Panc1 (cell line): ENCODE data around the gene ZBTB20. TPM values are rescaled to one million over a fixed set of nuclear protein-coding genes. Genes with fewer than 3 reads are reported as not detected.

Source experiments
- ATAC-seq: fragments of 200-7000 bp; cut with Tn5 transposase; 2 replicates; pipeline ENCODE4 v1.9.1; 2020; ENCODE audit warnings: mild to moderate bottlenecking, moderate library complexity
- BruUV-seq: library from RNA; stranded (reverse); fragments of 400-500 nt; replicated peaks from 2 replicates; lab custom pipeline; 2021; lab: Mats Ljungman, UMichigan
- CTCF ChIA-PET: fragments of 300-600 bp; sonication (Branson Sonifier 250); formaldehyde crosslinking; loops from one replicate; lab custom pipeline; 2022; ENCODE audit warnings: antibody characterized with exemption; lab: Charles Lee
- POLR2A ChIA-PET: fragments of 300-600 bp; sonication (Branson Sonifier 250); formaldehyde crosslinking; loops from one replicate; lab custom pipeline; 2022; ENCODE audit warnings: antibody characterized with exemption; lab: Charles Lee
- DNase-seq: peaks from one replicate; pipeline ENCODE4 v3.0.0-alpha.2; 2010; ENCODE audit warnings: low read depth, low spot score
- H3K27ac ChIP-seq: 2 replicates; pipeline ENCODE4 v1.5.1; 2011; ENCODE audit warnings: mild to moderate bottlenecking, low read length, inconsistent platforms
- H3K27me3 ChIP-seq: fragments of 200-500 bp; sonication (Bioruptor generic); 2 replicates; pipeline ENCODE4 v1.6.0; 2014; ENCODE audit warnings: low read length, inconsistent platforms; ENCODE audit not compliant: control insufficient read depth, insufficient read depth
- H3K36me3 ChIP-seq: fragments of 200-500 bp; sonication (Bioruptor generic); 2 replicates; pipeline ENCODE4 v1.5.1; 2014; ENCODE audit warnings: inconsistent platforms, mild to moderate bottlenecking, low read length, moderate library complexity; ENCODE audit not compliant: control insufficient read depth, insufficient read depth
- H3K4me1 ChIP-seq: 2 replicates; pipeline ENCODE4 v1.5.1; 2011; ENCODE audit warnings: inconsistent platforms, mild to moderate bottlenecking, low read length, moderate library complexity; ENCODE audit not compliant: control insufficient read depth, insufficient read depth
- H3K4me3 ChIP-seq, 2 experiments: 2 replicates each; pipeline ENCODE4 v1.5.1; 2011 to 2012; ENCODE audit warnings: low read depth in 2 of 2, low read length in 2 of 2, mild to moderate bottlenecking in 2 of 2, inconsistent platforms in 1 of 2, moderate library complexity in 1 of 2
- H3K9me3 ChIP-seq: fragments of 200-500 bp; sonication (Bioruptor generic); 2 replicates; pipeline ENCODE4 v1.5.1; 2014; ENCODE audit warnings: low read depth, mild to moderate bottlenecking, inconsistent platforms, low read length, moderate library complexity; ENCODE audit not compliant: control insufficient read depth, insufficient read depth
- CTCF ChIP-seq: fragments of 450-650 bp; IDR thresholded peaks from 2 replicates; pipeline ENCODE4 v1.5.1; 2017; ENCODE audit warnings: mild to moderate bottlenecking
- POLR2AphosphoS5 ChIP-seq: IDR thresholded peaks from 2 replicates; pipeline ENCODE4 v1.6.1; 2012; ENCODE audit warnings: mild to moderate bottlenecking, low read depth, low read length, moderate library complexity
- REST ChIP-seq, 2 experiments: IDR thresholded peaks; 2 replicates each; pipeline ENCODE4 v1.6.1; 2011 to 2012; ENCODE audit warnings: low read depth in 2 of 2, control low read depth in 1 of 2, low read length in 1 of 2, mild to moderate bottlenecking in 1 of 2, moderate library complexity in 1 of 2; ENCODE audit not compliant: insufficient read depth in 1 of 2
- SIN3A ChIP-seq: IDR thresholded peaks from 2 replicates; pipeline ENCODE4 v1.6.1; 2012; ENCODE audit warnings: low read depth, mild to moderate bottlenecking, low read length, moderate library complexity, borderline replicate concordance; ENCODE audit not compliant: insufficient read depth
- TCF7L2 ChIP-seq: IDR thresholded peaks from 2 replicates; pipeline ENCODE4 v1.6.1; 2011; ENCODE audit warnings: mild to moderate bottlenecking, low read depth, low read length, inconsistent platforms
- in situ Hi-C: cut with HindIII; loops from 2 replicates; pipeline ENCODE4 v1.10.0; 2016; ENCODE audit warnings: low sequenced_read_pairs, low pct_unique_long_range_greater_than_20kb
- intact Hi-C: fragments of 100-400 bp; cut with micrococcal nuclease; formaldehyde crosslinking; loops from one replicate; pipeline ENCODE4 v1.10.0; 2022; ENCODE audit not compliant: unreplicated experiment
- total RNA-seq: library from RNA; stranded (reverse); gene quantifications from one replicate; pipeline ENCODE4 v1.2.1, GENCODE V29; 2021; ENCODE audit not compliant: unreplicated experiment

The ZBTB20 gene
- total RNA-seq, 1 experiment from 2014 or later = 4.1 TPM

DNA sequence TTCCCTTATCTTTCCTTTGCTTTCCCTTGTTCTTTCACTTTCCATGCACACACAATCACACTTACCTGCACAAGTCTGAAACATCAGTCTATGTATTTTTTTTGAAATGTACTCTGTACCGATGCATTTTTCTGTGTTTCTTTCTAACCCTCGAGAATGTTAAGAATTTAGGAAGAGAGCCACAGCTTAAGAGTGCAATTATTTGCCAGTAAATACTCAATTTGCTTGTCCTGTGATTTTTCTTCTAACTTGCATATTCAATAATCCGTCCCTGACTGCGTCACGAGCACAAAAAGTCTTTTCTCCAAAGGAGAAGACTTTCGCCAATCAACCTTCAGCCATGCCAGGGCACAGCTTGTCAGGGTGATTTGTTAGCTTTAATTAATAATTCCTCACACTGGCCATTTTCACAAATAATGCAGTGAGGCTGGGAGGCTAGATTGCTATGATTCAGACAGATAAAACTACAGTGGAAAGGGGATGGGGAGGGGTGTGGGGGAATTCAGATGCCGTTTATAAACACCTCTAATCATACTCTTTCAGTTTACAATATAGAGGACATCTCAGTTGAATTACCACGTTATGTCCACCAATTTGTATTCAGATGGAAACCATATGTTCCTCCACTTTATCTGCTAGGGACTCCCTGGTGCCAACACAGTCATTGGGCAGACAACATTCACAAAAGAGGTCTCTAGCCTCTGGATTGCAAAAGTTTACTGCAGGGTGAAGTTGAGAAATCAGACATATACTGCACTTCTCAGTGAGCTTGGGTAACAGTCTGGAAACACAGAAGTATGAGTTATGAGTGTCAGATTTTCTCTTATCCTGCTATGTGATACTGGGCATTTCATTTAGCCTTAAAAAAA lies 388.0 kb downstream of the ZBTB20 start:
- in situ Hi-C loops = no loop called here
- Histone ChIP-seq H3K36me3 (no peaks in the 10 kb centered on the region), H3K9me3 (0 out of 2 replicates have a peak, but pooled peaks cover 1% of the 10 kb centered on the region), H3K4me1 (no peaks in the 10 kb centered on the region), H3K27ac (no peak overlapping the region), H3K4me3 (no peak overlapping the region), H3K27me3 (no peaks in the 10 kb centered on the region)
- no TSS peak for BruUV-seq
- ChIA-PET POLR2A (interaction anchor here (0.7 kb wide), 1 partner anchor 70 kb away, joined by 5 read pairs; no protein-coding TSS in a partner anchor), CTCF (no interaction called here)
- no peak for TF ChIP-seq REST (IDR thresholded peaks at IDR 0.05; ENCODE audit: insufficient read depth in 1 of 2, low read depth in 2 of 2, low read length in 1 of 2)
- TF ChIP-seq POLR2AphosphoS5 = no peak
- TF ChIP-seq TCF7L2 = no peak
- no peak for TF ChIP-seq CTCF
- no peak for TF ChIP-seq SIN3A
- DNase-seq (no peak), ATAC-seq (no peak)
- intact Hi-C loops = no loop called here

DNA sequence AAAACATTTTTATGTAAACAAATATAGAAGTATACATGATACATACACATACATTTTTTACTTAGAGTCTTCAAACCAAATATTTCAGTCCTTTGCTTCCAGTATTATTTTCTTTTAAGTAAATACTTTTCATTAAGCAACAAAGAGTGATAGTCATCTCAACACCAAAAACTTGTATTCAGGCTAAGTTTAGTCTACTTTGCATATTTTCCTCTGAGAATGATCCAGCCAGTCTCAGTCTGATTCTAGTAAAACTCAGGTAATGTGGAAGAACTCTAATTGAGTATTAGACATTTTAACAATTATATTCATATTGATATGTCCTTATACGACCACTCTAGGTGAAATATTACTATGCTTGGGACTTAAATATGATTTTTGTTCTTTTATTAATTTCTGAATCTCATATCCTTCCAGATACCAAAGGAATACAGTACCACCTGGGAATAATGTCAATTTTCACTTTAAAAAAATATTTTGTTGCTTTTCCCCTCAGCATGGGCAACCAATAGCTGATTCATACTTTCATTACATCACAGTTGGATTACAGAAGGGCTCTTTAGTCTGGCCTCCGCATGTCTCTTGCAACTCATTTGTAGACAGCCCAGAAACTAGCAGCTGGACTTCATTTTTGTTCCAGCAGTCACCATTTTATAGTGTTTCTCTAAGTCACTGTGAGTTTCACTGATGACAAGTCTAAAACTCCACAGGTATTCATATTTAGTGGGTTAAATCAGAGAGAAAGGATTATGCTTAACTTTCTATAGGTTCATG lies 390.4 kb downstream of the ZBTB20 start:
- TF ChIP-seq SIN3A = no peak
- no peak for TF ChIP-seq CTCF
- no peak for TF ChIP-seq TCF7L2
- no peak for TF ChIP-seq REST (IDR thresholded peaks at IDR 0.05; ENCODE audit: insufficient read depth in 1 of 2, low read depth in 2 of 2, low read length in 1 of 2)
- TF ChIP-seq POLR2AphosphoS5 = no peak

More for the DNA sequence above, 390.4 kb downstream of the ZBTB20 start:
- Histone ChIP-seq H3K36me3 (no peaks in the 10 kb centered on the region), H3K4me1 (no peaks in the 10 kb centered on the region), H3K4me3 (no peak overlapping the region), H3K9me3 (no peaks in the 10 kb centered on the region), H3K27ac (no peak overlapping the region), H3K27me3 (no peaks in the 10 kb centered on the region)
- intact Hi-C loops (no loop called here), in situ Hi-C loops (no loop called here)
- BruUV-seq = no TSS peak
- DNase-seq (no peak), ATAC-seq (no peak)
- ChIA-PET CTCF (no interaction called here), POLR2A (no interaction called here)
